ENCODE results near the gene RPS19BP1.

The RPS19BP1 gene

GRCh38 chr22:39490966-39491680 lies 41.4 kb downstream of the RPS19BP1 start:
- no peak for DNase-seq (ENCODE audit: low read depth in 2 of 2)

- DNase-seq (ENCODE audit: low read depth in 2 of 2), result peak; percentile 29 to 71
Measured at GRCh38 chr22:39490135-39490798, 42.3 kb downstream of the RPS19BP1 start.

- no peak for DNase-seq (ENCODE audit: low read depth in 2 of 2)
Measured at GRCh38 chr22:39489094-39490068, 43.2 kb downstream of the RPS19BP1 start.

DNA sequence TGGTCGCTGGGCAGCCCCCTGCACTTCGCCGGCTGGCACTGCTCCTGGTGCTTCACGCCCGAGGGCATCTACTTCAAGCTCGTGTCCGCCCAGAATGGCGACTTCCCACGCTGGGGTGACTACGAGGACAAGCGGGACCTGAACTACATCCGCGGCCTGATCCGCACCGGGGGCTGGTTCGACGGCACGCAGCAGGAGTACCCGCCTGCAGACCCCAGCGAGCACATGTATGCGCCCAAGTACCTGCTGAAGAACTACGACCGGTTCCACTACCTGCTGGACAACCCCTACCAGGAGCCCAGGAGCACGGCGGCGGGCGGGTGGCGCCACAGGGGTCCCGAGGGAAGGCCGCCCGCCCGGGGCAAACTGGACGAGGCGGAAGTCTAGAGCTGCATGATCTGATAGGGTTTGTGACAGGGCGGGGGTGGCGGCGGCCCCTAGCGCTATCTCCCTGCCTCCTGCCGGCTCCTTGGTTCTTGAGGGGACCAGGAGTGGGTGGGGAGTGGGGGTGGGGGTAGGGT lies 43.9 kb downstream of the RPS19BP1 start:
- DNase-seq (ENCODE audit: low read depth in 2 of 2), result no peak

DNA sequence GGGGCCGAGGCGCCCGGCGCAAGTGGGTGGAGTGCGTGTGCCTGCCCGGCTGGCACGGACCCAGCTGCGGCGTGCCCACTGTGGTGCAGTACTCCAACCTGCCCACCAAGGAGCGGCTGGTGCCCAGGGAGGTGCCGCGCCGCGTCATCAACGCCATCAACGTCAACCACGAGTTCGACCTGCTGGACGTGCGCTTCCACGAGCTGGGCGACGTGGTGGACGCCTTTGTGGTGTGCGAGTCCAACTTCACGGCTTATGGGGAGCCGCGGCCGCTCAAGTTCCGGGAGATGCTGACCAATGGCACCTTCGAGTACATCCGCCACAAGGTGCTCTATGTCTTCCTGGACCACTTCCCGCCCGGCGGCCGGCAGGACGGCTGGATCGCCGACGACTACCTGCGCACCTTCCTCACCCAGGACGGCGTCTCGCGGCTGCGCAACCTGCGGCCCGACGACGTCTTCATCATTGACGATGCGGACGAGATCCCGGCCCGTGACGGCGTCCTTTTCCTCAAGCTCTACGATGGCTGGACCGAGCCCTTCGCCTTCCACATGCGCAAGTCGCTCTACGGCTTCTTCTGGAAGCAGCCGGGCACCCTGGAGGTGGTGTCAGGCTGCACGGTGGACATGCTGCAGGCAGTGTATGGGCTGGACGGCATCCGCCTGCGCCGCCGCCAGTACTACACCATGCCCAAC lies 44.6 kb downstream of the RPS19BP1 start:
- no peak for DNase-seq (ENCODE audit: low read depth in 2 of 2)

GRCh38 chr22:39486951-39487825 lies 45.4 kb downstream of the RPS19BP1 start:
- DNase-seq (ENCODE audit: low read depth in 2 of 2), result no peak

DNA sequence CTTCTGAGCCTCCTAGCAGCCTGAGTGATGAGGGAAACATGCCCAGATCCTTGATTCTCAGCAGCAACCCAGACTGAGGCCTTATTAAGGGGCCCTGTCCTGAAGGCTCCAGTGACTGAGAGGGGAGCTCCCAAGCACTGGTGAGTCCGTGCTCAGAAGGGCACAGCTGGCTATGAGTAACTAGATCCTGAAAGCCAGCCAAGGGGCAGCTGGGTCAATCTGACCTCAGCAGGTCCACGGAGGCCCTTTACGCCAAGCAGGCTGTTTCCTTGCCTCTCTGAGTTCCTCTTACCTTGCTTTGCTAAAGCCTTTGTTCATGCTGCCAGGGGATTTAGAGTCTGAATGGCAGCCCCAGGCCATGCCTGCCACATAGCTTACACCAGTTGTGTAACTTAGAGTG lies 49.8 kb downstream of the RPS19BP1 start:
- DNase-seq (ENCODE audit: low read depth in 2 of 2), result no peak

DNA sequence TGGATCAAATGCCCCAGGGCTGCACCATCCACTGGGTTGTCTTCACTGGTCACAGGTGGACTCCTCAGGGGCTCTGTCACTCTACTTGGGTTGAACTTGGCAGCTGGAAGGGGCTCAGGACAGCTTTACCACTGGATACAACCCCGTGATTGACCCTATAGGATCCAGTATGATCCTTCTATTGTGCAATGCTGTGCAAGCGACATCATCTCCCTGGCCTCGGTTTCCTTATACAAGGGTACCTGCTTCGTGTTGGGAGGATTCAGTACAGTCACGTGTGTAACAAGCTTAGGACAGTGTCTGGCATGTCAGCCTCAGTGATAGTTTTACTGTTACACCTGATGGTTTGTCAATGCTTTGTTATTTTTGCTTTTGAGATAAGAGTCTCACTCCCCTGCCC lies 51.0 kb downstream of the RPS19BP1 start:
- no peak for DNase-seq (ENCODE audit: low read depth in 2 of 2)

GRCh38 chr22:39481054-39481453 lies 51.5 kb downstream of the RPS19BP1 start:
- DNase-seq (ENCODE audit: low read depth in 2 of 2), result no peak

- no peak for DNase-seq (ENCODE audit: low read depth in 2 of 2)
Measured at GRCh38 chr22:39480557-39480956, 52.0 kb downstream of the RPS19BP1 start.

- DNase-seq (ENCODE audit: low read depth in 2 of 2), result no peak
Measured at GRCh38 chr22:39479254-39479653, 53.3 kb downstream of the RPS19BP1 start.

Measured in activated CD8-positive, alpha-beta memory T cell treated with anti-CD3 and anti-CD28 coated beads for 4 hours (primary cell).